Lung (tissue), 12 donors: ENCODE results near the gene GLT1D1. TPM values are rescaled to one million over a fixed set of nuclear protein-coding genes. Genes with fewer than 3 reads are reported as not detected.

ENCODE experiments used
- ATAC-seq: fragments of 200-7000 bp; cut with Tn5 transposase; one replicate; pipeline ENCODE4 v1.9.1; 2020; ENCODE audit warnings: moderate number of reproducible peaks; ENCODE audit not compliant: insufficient read depth, low FRiP score
- DNase-seq, 3 donors: peaks; one replicate each; pipeline ENCODE4 v3.0.0-alpha.2; 2013 to 2017
- H3K27ac ChIP-seq, 2 donors: one replicate each; pipeline ENCODE4 v1.5.1; 2013; ENCODE audit warnings: mild to moderate bottlenecking in 2 of 2, moderate library complexity in 2 of 2, control low read depth in 1 of 2, inconsistent platforms in 1 of 2, low read depth in 1 of 2, low read length in 1 of 2
- H3K27me3 ChIP-seq, 3 donors: one replicate each; pipeline ENCODE4 v1.5.1; 2013; ENCODE audit warnings: low read length in 2 of 3; ENCODE audit not compliant: control insufficient read depth in 3 of 3, insufficient read depth in 3 of 3
- H3K36me3 ChIP-seq, 4 donors: one replicate each; pipeline ENCODE4 v1.5.1; 2013; ENCODE audit warnings: low read length in 4 of 4, mild to moderate bottlenecking in 1 of 4, moderate library complexity in 1 of 4; ENCODE audit not compliant: control insufficient read depth in 4 of 4, insufficient read depth in 4 of 4
- H3K4me1 ChIP-seq, 5 donors: one replicate each; pipeline ENCODE4 v1.5.1; 2013; ENCODE audit warnings: low read length in 5 of 5, mild to moderate bottlenecking in 2 of 5, moderate library complexity in 1 of 5; ENCODE audit not compliant: control insufficient read depth in 5 of 5, insufficient read depth in 5 of 5
- H3K4me3 ChIP-seq: one replicate; pipeline ENCODE4 v1.5.1; 2013; ENCODE audit warnings: mild to moderate bottlenecking, control low read depth, moderate library complexity
- H3K9ac ChIP-seq, 2 donors: one replicate each; pipeline ENCODE4 v1.5.1; 2013; ENCODE audit warnings: low read length in 2 of 2, control low read depth in 1 of 2; ENCODE audit not compliant: insufficient read depth in 1 of 2
- H3K9me3 ChIP-seq, 4 donors: one replicate each; pipeline ENCODE4 v1.5.1; 2013; ENCODE audit warnings: low read length in 3 of 4, mild to moderate bottlenecking in 1 of 4, moderate library complexity in 1 of 4; ENCODE audit not compliant: control insufficient read depth in 4 of 4, insufficient read depth in 3 of 4
- CTCF ChIP-seq: IDR thresholded peaks from 2 replicates; pipeline ENCODE4 v1.5.1; 2012; ENCODE audit warnings: mild to moderate bottlenecking; ENCODE audit errors: control extremely low read depth, extremely low read depth
- WGBS, 2 donors: extraction: QIAGEN DNeasy Blood & Tissue Kit; methylation state at CpG; one replicate each; pipeline ENCODE4 v1.1.7; 2013; 5-methylcytosine and 5-hydroxymethylcytosine counted together
- polyA plus RNA-seq, 2 donors: library from polyadenylated mRNA; stranded (reverse); fragments of 200-250 nt; gene quantifications; one replicate each; pipeline ENCODE4 v1.2.1, GENCODE V29; 2013
- total RNA-seq, 2 donors: library from RNA; depleted of rRNA in 1 of 2; stranded (reverse); fragments of >200 nt in 1 of 2; gene quantifications; one replicate each; pipeline ENCODE4 v1.2.1, GENCODE V29; 2014 to 2021
- donor health status: control.
- donor health status: control.
- donor health status: Bipolar disorder and iron deficiency.
- donor health status: healthy.
- donor health status: DM: yes; HTN: yes; CAD: no.

The GLT1D1 gene
- total and polyA plus RNA-seq, 4 donors: 0.39 to 25.4 (median 4.2) TPM

GRCh38 chr12:128940090-128940888 lies 87.0 kb downstream of the GLT1D1 start:
- Histone ChIP-seq H3K4me1 (no peaks in the 10 kb centered on the region), H3K36me3 (no peaks in the 10 kb centered on the region), H3K9me3 (no peaks in the 10 kb centered on the region), H3K4me3 (no peak overlapping the region), H3K27ac (no peak overlapping the region), H3K27me3 (no peaks in the 10 kb centered on the region), H3K9ac (no peak overlapping the region)
- WGBS, 2 donors: 87 to 93% methylated on average over 15 of the region's 15 CpGs
- TF ChIP-seq CTCF: no peak
- DNase-seq (no peak), ATAC-seq (no peak)

GRCh38 chr12:128940974-128941373 lies 87.7 kb downstream of the GLT1D1 start:
- Histone ChIP-seq H3K9me3 (no peaks in the 10 kb centered on the region), H3K4me1 (no peaks in the 10 kb centered on the region), H3K36me3 (no peaks in the 10 kb centered on the region), H3K27me3 (no peaks in the 10 kb centered on the region), H3K4me3 (no peak overlapping the region), H3K9ac (no peak overlapping the region), H3K27ac (no peak overlapping the region)
- no peak for DNase-seq
- TF ChIP-seq CTCF: no peak
- 60 to 67% methylated on average over 5 of the region's 5 CpGs for WGBS, 2 donors
- no peak for ATAC-seq

GRCh38 chr12:128942960-128943477 lies 89.7 kb downstream of the GLT1D1 start:
- WGBS, 2 donors: 78 to 91% methylated on average over 11 of the region's 11 CpGs
- H3K9me3 ChIP-seq: no peaks in the 10 kb centered on the region
- no peak overlapping the region for H3K27ac ChIP-seq
- H3K4me3 ChIP-seq: no peak overlapping the region
- H3K4me1 ChIP-seq: no peaks in the 10 kb centered on the region
- DNase-seq (no peak), ATAC-seq (no peak)
- TF ChIP-seq CTCF: no peak
- no peak overlapping the region for H3K9ac ChIP-seq
- H3K27me3 ChIP-seq: no peaks in the 10 kb centered on the region
- H3K36me3 ChIP-seq: no peaks in the 10 kb centered on the region
